GM20000 (cell line): ENCODE data around the gene PI3.
"Not testable (repeated sequence)": the region's sequence is repeated elsewhere in the genome, so short reads cannot be mapped to it uniquely, and the experiment has no call there.

Experiments used
- DNase-seq: peaks from one replicate; pipeline ENCODE4 v3.0.0; 2012; ENCODE audit warnings: low spot score
- CTCF ChIP-seq: IDR thresholded peaks from 2 replicates; pipeline ENCODE4 v1.5.1; 2012; ENCODE audit warnings: mild to moderate bottlenecking, control low read depth; ENCODE audit errors: extremely low read depth, missing control alignments

The PI3 gene

GRCh38 chr20:45152405-45152804, 22.3 kb upstream of the PI3 start:
- no peak for TF ChIP-seq CTCF
- DNase-seq: no peak

- TF ChIP-seq CTCF: no peak
- no peak for DNase-seq
Observed at GRCh38 chr20:45153147-45153546, 21.6 kb upstream of the PI3 start.

- peak; percentile 10 for DNase-seq
- TF ChIP-seq CTCF: no peak
Observed at GRCh38 chr20:45153752-45154151, 20.9 kb upstream of the PI3 start.

GRCh38 chr20:45154183-45154582, 20.5 kb upstream of the PI3 start:
- DNase-seq: no peak
- TF ChIP-seq CTCF: no peak

- not testable (repeated sequence) for DNase-seq
Observed at GRCh38 chr20:45154794-45155193, 19.9 kb upstream of the PI3 start.

GRCh38 chr20:45156713-45157112, 18.0 kb upstream of the PI3 start:
- no peak for TF ChIP-seq CTCF

GRCh38 chr20:45157962-45158361, 16.7 kb upstream of the PI3 start:
- DNase-seq: no peak
- TF ChIP-seq CTCF: no peak

More at GRCh38 chr20:45156713-45157112, 18.0 kb upstream of the PI3 start:
- DNase-seq: no peak

- DNase-seq: no peak
- TF ChIP-seq CTCF: no peak
Observed at GRCh38 chr20:45163083-45163803, 11.5 kb upstream of the PI3 start.
